DMS114 treated with DMSO at 0.1 percent for 48 hours (cell line): ENCODE results near the gene HTR3C.
A peak's percentile ranks its signal among the peaks of the same experiment; 100 is the strongest.
"Not testable (repeated sequence)": the region's sequence is repeated elsewhere in the genome, so short reads cannot be mapped to it uniquely, and the experiment has no call there.

Source experiments
- DNase-seq: peaks from one replicate; lab custom pipeline; 2025; ENCODE audit not compliant: unreplicated experiment; lab: John Stamatoyannopoulos, UW

Gene HTR3C, protein sequence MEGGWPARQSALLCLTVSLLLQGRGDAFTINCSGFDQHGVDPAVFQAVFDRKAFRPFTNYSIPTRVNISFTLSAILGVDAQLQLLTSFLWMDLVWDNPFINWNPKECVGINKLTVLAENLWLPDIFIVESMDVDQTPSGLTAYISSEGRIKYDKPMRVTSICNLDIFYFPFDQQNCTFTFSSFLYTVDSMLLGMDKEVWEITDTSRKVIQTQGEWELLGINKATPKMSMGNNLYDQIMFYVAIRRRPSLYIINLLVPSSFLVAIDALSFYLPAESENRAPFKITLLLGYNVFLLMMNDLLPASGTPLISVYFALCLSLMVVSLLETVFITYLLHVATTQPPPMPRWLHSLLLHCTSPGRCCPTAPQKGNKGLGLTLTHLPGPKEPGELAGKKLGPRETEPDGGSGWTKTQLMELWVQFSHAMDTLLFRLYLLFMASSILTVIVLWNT

DNA sequence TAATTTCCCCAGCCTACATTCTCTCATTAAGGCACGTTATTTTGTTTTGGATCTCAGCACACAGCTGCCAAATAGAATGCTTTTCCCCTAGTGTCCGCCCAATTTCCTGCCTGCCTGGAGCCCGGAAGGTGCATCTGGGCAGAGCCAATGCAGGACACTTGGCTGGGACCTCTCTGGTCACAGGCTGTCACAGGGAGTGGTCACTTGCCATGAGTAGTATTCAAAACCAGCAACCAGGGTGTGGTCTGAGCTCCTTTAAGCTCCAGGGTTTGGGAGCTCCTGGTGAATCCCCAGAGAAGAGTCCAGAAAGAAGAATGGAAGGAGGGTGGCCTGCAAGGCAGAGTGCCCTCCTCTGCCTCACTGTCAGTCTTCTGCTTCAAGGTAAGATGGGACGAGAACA lies at the start of gene HTR3C:
Gene HTR3C (plus strand): TSS at position 281 of the 400 bp plus-strand sequence. CDS start 34 bp downstream, at position 315.
- no peak for DNase-seq

GRCh38 chr3:184003187-184003967 lies 49.5 kb upstream of the HTR3C start:
- DNase-seq = no peak

DNA sequence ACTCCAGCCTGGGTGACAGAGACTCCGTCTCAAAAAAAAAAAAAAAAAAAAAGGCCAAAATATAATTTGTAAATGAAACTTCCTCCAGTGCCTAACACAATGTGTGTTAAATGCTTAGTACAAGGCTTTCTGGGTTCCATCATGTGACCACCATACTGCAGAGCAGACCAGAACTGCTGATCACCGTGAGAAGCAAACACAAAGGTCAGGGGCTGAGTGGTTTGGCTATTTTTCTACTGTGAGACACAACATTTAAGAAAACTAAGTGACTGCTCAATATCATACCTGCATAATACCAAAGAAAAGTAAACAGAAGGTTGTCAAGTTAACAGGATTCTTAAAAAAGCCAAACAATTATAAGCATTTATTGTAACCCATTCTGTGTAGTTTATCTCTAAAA lies 48.4 kb upstream of the HTR3C start:
- no peak for DNase-seq

GRCh38 chr3:184005941-184006507 lies 46.8 kb upstream of the HTR3C start:
- DNase-seq = no peak

DNA sequence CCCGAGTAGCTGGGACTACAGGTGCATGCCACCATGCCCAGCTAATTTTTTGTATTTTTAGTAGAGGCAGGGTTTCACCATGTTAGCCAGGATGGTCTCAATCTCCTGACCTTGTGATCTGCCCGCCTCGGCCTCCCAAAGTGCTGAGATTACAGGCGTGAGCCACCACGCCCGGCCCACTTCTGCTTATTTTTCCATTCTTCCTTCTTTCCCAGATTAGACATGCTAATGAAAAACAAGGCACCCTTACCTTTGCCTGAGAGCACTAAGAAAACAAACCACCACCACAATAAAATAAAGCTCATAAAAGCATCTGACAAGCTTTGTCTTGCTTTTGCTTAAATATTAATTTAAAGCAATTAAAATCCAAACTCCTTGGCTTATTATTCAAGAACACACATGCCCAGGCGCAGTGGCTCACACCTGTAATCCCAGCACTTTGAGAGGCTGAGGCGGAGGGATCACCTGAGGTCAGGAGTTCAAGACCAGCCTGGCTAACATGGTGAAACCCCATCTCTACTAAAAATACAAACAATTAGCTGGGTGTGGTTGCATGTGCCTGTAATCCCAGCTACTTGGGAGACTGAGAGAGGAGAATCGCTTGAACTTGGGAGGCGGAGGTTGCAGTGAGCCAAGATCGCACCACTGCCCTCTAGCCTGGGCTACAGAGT lies 45.6 kb upstream of the HTR3C start:
- not testable (repeated sequence) for DNase-seq

- DNase-seq = no peak
Measured at GRCh38 chr3:184008161-184008560, 44.7 kb upstream of the HTR3C start.

- no peak for DNase-seq
Measured at GRCh38 chr3:184011230-184011876, 41.5 kb upstream of the HTR3C start.

DNA sequence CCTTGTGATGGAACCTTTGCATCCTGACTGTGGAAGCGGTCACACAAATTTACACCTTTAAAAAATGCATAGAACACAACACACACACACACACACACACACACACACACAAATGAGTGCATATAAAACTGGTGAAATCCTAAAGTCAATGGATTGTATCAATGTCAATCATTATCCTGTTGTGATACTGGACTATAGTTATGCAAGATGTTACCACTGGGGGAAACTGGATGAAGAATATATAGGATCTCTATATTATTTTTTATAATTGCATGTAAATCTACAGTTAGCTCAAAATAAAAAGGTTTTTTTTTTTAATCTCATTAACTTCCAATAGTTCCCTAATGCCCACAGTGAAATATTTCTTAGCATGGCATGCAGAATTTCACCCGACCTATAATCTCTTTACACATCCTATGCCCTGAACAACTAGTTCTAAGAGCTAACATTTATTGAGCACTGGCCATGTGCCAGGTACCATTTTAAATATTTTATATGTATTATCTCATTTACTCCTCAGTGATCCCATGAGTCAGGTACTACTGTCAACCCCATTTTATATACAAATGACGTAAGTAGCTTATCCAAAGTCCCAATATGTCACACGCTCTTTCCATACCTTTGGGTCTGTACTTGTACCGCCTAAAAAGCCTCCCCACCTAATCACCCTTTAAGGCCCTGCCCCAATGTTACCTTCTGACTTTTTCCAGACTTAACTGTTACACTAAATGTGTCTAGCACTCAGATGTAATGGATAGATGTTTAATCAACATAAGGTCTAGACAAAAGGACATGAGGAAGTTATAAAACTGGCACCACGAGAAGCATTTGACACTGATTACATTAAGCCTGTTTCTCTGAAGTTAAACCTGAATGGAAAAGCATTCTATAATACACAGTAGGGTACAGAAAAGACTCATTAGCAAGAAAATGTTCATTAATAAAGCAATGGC lies 40.6 kb upstream of the HTR3C start:
- no peak for DNase-seq

- no peak for DNase-seq
Measured at GRCh38 chr3:184015381-184016019, 37.3 kb upstream of the HTR3C start.

GRCh38 chr3:184016169-184016570 lies 36.7 kb upstream of the HTR3C start:
- no peak for DNase-seq

GRCh38 chr3:184016811-184017671 lies 35.8 kb upstream of the HTR3C start:
- DNase-seq = peak; percentile 38

DNA sequence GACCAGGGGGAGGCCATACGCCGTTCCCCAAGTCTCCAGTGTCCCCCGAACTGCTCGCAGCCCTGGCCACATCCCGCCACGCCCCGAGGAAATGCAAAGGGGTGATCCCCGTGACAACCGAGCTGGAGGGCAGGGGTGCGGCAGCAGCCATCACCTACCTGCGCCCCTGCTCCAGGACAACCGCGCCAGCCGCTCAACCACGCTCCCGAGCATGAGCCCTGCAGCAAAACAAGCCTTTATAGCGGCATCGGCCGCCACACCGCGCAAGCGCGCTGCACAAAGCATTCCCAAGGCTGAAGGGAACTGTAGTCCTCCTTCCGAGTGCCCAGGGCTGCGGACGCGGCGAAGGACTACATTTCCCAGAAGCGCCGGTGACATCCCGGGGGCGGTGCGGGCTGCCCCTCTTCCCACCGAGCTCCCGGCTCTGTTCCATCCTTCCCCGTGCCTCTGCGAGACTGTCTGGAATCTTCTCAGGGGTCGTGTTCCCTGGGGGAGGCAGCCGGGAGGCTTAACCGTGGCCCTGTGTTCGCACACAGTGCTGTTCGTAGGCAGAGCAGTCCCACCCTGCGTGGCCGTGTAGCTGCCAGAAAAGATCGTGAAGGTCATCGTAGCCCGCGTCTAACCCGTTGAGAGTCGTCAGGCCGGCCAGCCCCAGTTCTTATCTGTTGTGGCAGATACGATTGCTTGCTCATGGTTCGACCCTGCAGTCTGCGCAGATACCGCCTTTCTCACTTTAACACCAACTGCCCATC lies 35.0 kb upstream of the HTR3C start, which contains the start of gene ABCC5:
Gene ABCC5 (minus strand): TSS at position 213 of the 752 bp plus-strand sequence. CDS start 3,492 bp downstream, outside the sequence.
- DNase-seq = peak; percentile 92

- no peak for DNase-seq
Measured at GRCh38 chr3:184018424-184018973, 34.3 kb upstream of the HTR3C start.

DNA sequence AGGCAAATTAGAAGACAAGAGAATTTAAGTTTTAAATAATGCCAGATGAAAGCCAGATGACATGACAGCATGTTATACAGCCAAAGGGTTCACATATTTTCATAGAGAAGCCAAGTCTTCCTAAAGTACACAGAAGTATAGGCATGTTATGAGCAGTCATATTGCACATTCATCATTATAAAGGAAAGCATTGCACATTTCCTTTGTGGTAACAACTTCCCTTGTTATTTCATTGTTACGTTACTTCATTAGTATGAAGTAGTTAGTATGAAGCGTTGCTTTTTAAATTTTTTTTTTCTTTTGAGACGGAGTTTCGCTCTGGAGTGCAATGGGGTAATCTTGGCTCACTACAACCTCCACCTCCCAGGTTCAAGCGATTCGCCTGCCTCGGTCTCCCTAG lies 30.5 kb upstream of the HTR3C start:
- DNase-seq = no peak

DNA sequence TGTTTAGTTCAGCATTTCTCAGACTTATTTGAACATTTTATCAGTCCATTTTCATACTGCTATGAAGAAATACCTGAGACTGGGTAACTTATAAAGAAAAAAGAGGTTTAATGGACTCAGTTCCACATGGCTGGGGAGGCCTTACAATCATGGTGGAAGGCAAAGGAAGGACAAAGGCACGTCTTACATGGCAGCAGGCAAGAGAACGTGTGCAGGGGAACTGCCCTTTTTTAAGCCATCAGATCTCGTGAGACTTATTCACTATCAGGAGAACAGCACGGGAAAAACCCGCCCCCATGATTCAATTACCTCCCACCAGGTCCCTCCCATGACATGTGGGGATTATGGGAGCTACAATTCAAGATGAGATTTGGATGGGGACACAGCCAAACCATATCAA lies 27.6 kb upstream of the HTR3C start:
- DNase-seq = not testable (repeated sequence)

- not testable (repeated sequence) for DNase-seq
Measured at GRCh38 chr3:184028275-184028890, 24.5 kb upstream of the HTR3C start.

GRCh38 chr3:184029443-184029842 lies 23.4 kb upstream of the HTR3C start:
- no peak for DNase-seq
